Kidney epithelial cell (primary cell): ENCODE results near the gene CDCP1. TPM values are rescaled to one million over a fixed set of nuclear protein-coding genes. Genes with fewer than 3 reads are reported as not detected.
"Not testable (repeated sequence)": the region's sequence is repeated elsewhere in the genome, so short reads cannot be mapped to it uniquely, and the experiment has no call there.

ENCODE experiments used
- DNase-seq: peaks from one replicate; pipeline ENCODE4 v3.0.0-alpha.2; 2010; ENCODE audit warnings: low read depth
- H3K27me3 ChIP-seq: 2 replicates; pipeline ENCODE4 v1.6.0; 2011; ENCODE audit warnings: low read length; ENCODE audit not compliant: control insufficient read depth, insufficient read depth
- H3K36me3 ChIP-seq: 2 replicates; pipeline ENCODE4 v1.5.1; 2011; ENCODE audit warnings: low read length; ENCODE audit not compliant: control insufficient read depth, insufficient read depth
- H3K4me3 ChIP-seq: 2 replicates; pipeline ENCODE4 v1.5.1; 2011; ENCODE audit warnings: low read depth, mild to moderate bottlenecking, control low read depth, low read length
- total RNA-seq: library from RNA; depleted of rRNA; stranded (reverse); fragments of >200 nt; gene quantifications from 2 replicates; pipeline ENCODE4 v1.2.3, GENCODE V29; 2015
- TF ChIP-seq, protein P1 (sequence below): IDR thresholded peaks from 2 replicates; pipeline ENCODE4 v1.5.1; 2011; ENCODE audit warnings: mild to moderate bottlenecking, moderate library complexity, low read length, control low read depth, inconsistent platforms; ENCODE audit not compliant: insufficient read depth, poor library complexity, severe bottlenecking

The CDCP1 gene
- total RNA-seq, 1 donor from 2014 or later = 82.0 TPM

DNA sequence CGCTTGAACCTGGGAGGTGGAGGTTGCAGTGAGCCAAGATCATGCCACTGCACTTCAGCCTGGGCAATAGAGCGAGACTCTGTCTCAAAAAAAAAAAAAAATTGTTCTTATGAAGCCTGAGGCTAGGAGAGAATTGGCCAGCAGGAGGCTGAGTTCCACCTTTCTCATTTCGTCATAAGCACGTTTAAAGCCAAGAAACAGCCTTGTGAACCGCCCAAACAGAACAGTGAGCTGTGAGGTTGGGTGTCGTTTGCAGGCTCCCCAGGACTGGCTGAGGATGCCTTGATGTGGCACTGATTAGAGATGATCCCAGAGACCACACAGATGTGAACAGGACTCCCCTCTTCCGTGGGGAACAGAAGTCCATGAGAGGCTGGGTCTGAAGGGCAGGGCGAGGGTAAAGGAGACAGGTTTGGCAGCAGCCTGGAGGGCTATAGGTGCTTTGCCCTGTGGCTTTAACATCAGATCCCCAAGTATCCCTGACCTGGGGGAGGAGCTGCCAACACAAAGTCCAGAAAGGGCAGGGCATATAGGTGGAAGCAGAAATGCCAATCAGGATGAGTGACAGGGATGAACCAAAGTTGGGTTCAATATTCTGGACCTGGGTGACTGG is 67.2 kb downstream of the CDCP1 start:
- H3K27me3 ChIP-seq = no peaks in the 10 kb centered on the region
- H3K4me3 ChIP-seq = no peak overlapping the region
- TF ChIP-seq, protein P1, sequence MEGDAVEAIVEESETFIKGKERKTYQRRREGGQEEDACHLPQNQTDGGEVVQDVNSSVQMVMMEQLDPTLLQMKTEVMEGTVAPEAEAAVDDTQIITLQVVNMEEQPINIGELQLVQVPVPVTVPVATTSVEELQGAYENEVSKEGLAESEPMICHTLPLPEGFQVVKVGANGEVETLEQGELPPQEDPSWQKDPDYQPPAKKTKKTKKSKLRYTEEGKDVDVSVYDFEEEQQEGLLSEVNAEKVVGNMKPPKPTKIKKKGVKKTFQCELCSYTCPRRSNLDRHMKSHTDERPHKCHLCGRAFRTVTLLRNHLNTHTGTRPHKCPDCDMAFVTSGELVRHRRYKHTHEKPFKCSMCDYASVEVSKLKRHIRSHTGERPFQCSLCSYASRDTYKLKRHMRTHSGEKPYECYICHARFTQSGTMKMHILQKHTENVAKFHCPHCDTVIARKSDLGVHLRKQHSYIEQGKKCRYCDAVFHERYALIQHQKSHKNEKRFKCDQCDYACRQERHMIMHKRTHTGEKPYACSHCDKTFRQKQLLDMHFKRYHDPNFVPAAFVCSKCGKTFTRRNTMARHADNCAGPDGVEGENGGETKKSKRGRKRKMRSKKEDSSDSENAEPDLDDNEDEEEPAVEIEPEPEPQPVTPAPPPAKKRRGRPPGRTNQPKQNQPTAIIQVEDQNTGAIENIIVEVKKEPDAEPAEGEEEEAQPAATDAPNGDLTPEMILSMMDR = no peak
- peaks cover 1% of the 10 kb centered on the region for H3K36me3 ChIP-seq
- no peak for DNase-seq

DNA sequence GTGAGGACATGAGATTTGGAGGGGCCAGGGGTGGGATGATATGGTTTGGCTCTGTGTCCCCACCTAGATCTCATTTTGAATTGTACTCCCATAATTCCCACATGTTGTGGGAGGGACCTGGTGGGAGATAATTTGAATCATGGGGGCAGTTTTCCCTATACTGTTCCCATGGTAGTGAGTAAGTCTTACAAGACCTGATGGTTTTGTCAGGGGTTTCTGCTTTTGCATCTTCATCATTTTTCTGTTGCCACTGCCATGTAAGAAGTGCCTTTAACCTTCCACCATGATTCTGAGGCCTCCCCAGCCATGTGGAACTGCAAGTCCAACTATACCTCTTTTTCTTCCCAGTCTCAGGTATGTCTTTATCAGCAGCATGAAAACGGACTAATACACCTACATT is 67.9 kb downstream of the CDCP1 start:
- H3K36me3 ChIP-seq, DNase-seq, H3K4me3 ChIP-seq, H3K27me3 ChIP-seq: not testable (repeated sequence)

DNA sequence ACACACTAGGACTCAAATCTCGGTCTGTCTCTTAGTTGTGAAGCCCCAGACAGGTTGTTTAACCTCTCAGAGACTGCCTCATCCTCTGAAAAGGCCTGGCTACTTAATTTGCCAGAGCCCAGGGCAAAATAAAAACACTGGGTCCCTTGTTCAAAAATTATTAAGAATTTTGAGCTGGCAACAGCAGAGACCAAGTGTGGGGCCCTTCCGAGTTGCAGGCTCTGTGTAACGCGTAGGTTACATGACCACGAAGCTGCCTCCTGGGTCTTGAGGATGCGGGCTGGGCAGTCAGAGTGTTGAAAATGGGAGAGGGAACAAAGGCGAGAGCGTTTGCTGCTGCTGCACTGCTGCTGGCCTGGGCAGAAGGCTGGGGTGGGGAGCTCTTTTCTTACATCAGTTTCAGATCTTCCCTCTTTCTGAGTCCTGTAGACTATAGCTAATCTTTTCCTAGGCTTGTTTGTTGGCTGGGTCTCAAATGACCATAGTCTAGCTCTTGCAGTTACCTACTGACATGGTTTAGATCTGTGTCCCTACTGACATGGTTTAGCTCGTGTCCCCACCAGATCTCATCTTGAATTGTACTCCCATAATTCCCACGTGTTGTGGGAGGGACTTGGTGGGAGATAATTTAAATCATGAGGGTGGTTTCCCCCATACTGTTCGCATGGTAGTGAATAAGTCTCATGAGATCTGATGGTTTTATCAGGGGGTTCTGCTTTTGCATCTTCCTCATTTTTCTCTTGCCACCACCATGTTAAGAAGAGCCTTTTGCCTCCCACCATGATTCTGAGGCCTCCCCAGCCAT is 70.2 kb downstream of the CDCP1 start:
- no peaks in the 10 kb centered on the region for H3K27me3 ChIP-seq

DNA sequence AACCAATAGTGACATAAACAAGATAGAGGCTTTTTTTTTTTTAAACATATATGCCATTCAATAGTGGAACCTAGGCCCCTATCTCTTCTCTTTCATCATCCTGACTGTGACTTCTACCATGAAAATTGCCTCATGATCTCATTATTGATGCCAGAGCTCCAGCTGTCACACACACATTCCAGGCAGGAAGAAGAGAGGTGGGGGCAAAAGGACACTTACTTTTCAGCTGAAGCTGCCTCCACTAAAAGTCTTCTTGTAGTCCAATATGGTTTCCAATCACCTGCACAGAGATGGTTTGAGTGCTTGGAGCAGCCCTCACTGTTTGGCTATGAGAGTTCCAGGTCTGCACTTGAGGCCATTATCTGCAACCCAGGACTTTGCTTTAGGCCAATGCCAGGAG is 75.1 kb downstream of the CDCP1 start:
- no peak for DNase-seq
- TF ChIP-seq, protein P1 = no peak
- Histone ChIP-seq H3K4me3 (no peak overlapping the region), H3K27me3 (no peaks in the 10 kb centered on the region), H3K36me3 (no peaks in the 10 kb centered on the region)

More for the DNA sequence above, 70.2 kb downstream of the CDCP1 start:
- Histone ChIP-seq H3K36me3 (no peaks in the 10 kb centered on the region), H3K4me3 (no peak overlapping the region)
- DNase-seq = no peak
- TF ChIP-seq, protein P1 = no peak

DNA sequence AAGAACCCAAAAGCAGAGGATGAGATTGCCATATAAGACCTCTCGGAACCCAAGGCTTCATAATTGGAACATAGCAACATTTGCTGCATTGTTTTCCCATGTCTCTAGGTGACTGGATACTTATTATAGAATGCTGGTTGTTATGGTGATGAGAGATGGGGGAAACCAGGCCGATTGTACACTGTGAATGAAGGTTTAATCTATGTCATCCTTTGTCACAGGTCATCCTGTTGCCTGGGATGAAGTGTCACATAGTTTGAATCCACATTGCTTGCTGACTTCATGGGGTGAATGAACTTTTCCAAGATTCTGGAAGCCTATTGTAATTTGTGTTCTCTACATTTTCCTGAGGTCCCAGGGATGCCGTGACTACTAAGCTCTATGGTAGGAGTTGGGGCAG is 78.2 kb downstream of the CDCP1 start:
- DNase-seq = no peak
- no peaks in the 10 kb centered on the region for H3K27me3 ChIP-seq
- no peak overlapping the region for H3K4me3 ChIP-seq
- TF ChIP-seq, protein P1 = no peak
- H3K36me3 ChIP-seq = no peaks in the 10 kb centered on the region

DNA sequence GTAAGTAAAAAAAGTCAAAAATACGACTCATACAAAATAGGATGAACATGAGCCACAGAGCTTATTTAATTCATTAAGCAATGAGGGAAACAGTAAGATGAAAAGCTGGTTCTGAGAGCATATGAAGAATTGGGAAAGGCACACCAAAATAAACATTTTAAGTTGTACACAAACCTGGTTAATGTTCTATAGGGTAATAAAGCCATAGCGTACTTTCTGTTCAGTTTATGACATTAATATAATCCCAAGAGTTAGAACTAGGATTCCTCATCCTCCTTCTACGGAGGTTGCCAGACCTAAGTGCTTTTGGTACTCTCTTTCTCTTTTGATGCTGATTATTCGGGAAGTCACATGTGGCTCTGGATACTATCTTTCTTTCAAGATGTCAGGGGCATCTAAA is 78.7 kb downstream of the CDCP1 start:
- TF ChIP-seq, protein P1 = no peak
- Histone ChIP-seq H3K4me3 (no peak overlapping the region), H3K27me3 (no peaks in the 10 kb centered on the region), H3K36me3 (no peaks in the 10 kb centered on the region)
- DNase-seq = no peak
